Spleen (tissue), 10 donors: ENCODE measurements around the gene CRIP1. TPM values are rescaled to one million over a fixed set of nuclear protein-coding genes. Genes with fewer than 3 reads are reported as not detected.

ENCODE experiments used
- polyA plus RNA-seq, 3 donors: library from polyadenylated mRNA; stranded (reverse); fragments of 200-250 nt; gene quantifications; one replicate each; pipeline ENCODE4 v1.2.1, GENCODE V29; 2013
- total RNA-seq, 7 donors: library from RNA; depleted of rRNA in 3 of 7; stranded (reverse); fragments of >200 nt in 3 of 7; fragmentation: NEBNext Ultra II Directional in 4 of 7; extraction: Animal tissue kit (Norgen Biotek cat#: 25700) in 4 of 7; gene quantifications; one replicate each; pipeline versions ENCODE4 v1.1.0 to v1.2.1, GENCODE V29; 2016 to 2021
- donor health status: healthy with polysubstance abuse.
- donor health status: DM: no; HTN: no; CAD: no; lungs with moderate emphysema.
- donor health status: DM: no; HTN: no; CAD: no.
- donor health status: Bipolar disorder and iron deficiency.
- donor health status: healthy.
- donor health status: DM: no; HTN: no; CAD: no.
- donor health status: DM: yes; HTN: yes; CAD: no.

The CRIP1 gene
- total and polyA plus RNA-seq, 10 donors = 20.5 to 349 (median 65.3) TPM

Other genes starting within 250 kb of the CRIP1 start
- gene BTBD6, start 238.4 kb upstream of the CRIP1 start, total RNA-seq = 10 to 100 TPM; 19.1 to 31.4 (median 23.6) TPM
- gene BTBD6, start 238.4 kb upstream of the CRIP1 start, polyA plus RNA-seq = 10 to 100 TPM; 28.2 to 30.2 (median 29.0) TPM
- 10 to 100 TPM; 37.7 to 71.2 (median 54.8) TPM for gene BRF1, start 185.9 kb upstream of the CRIP1 start, total RNA-seq
- 10 to 100 TPM; 16.2 to 31.5 (median 23.8) TPM for gene BRF1, start 185.9 kb upstream of the CRIP1 start, polyA plus RNA-seq
- gene PACS2, start 172.1 kb upstream of the CRIP1 start, total RNA-seq = 100 to 1,000 TPM in 4 of 7 donors, 10 to 100 TPM in 3; 69.8 to 148 (median 104) TPM
- gene PACS2, start 172.1 kb upstream of the CRIP1 start, polyA plus RNA-seq = 100 to 1,000 TPM in 1 of 3 donors, 10 to 100 TPM in 2; 32.2 to 101 (median 72.4) TPM
- 1 to 10 TPM in 5 of 7 donors, under 1 TPM in 2; 0.33 to 5.3 (median 1.8) TPM for gene TEX22, start 88.3 kb upstream of the CRIP1 start, total RNA-seq
- under 1 TPM; 0.33 to 0.59 (median 0.54) TPM for gene TEX22, start 88.3 kb upstream of the CRIP1 start, polyA plus RNA-seq
- 100 to 1,000 TPM in 3 of 7 donors, 10 to 100 TPM in 4; 63.7 to 128 (median 82.6) TPM for gene MTA1, start 67.1 kb upstream of the CRIP1 start, total RNA-seq
- gene MTA1, start 67.1 kb upstream of the CRIP1 start, polyA plus RNA-seq = 10 to 100 TPM; 33.0 to 83.1 (median 52.6) TPM
- 100 to 1,000 TPM in 4 of 7 donors, 10 to 100 TPM in 3; 68.6 to 138 (median 100) TPM for gene CRIP2, start 12.1 kb upstream of the CRIP1 start, total RNA-seq
- 100 to 1,000 TPM in 2 of 3 donors, 10 to 100 TPM in 1; 97.7 to 181 (median 123) TPM for gene CRIP2, start 12.1 kb upstream of the CRIP1 start, polyA plus RNA-seq
- 10 to 100 TPM in 4 of 7 donors, 1 to 10 TPM in 3; 5.3 to 17.7 (median 10.8) TPM for gene TEDC1, start 4.4 kb downstream of the CRIP1 start, total RNA-seq
- 10 to 100 TPM; 18.4 to 31.5 (median 27.1) TPM for gene TEDC1, start 4.4 kb downstream of the CRIP1 start, polyA plus RNA-seq
- gene TMEM121, start 39.7 kb downstream of the CRIP1 start, total RNA-seq = 10 to 100 TPM in 1 of 7 donors, 1 to 10 TPM in 6; 3.4 to 10.4 (median 4.6) TPM
- 1 to 10 TPM; 3.3 to 6.0 (median 3.6) TPM for gene TMEM121, start 39.7 kb downstream of the CRIP1 start, polyA plus RNA-seq